Measurements from ENCODE around the gene CELSR1.

DNA sequence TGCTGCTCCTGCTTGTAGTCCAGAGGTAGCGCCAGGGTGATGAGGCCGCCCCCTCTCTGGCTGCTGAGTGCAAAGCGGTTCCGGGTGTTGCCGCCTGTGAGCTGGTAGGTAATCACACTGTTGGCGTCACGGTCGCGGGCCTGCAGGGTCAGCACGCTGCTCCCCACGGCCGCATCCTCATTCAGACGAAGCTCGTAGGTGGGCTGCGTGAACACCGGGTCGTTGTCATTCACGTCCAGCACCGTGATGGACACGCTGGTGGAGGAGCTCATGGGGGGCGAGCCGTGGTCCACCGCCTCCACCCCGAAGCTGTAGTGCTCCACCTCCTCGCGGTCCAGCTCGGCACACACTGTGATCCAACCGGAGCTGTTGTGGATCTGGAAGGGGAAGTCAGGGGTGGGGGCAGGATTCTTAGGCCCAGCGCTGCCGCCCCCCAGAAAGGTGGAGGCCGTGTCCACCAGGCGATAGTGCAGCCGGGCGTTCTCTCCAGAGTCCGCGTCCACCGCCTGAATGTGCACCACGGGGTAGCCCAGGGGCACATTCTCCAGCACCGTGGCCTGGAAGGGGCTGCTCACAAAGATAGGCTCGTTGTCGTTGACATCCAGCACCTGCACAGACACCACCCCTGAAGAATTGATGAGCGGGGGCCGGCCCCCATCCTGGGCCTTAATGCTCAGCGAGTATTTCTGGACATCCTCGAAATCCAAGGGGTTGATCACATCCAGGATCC, 2.4 kb downstream of the CELSR1 start:
- TF ChIP-seq POLR2A (IDR thresholded peaks at IDR 0.05; ENCODE audit: low read length) (no peak), GATA1 (IDR thresholded peaks at IDR 0.05; ENCODE audit: low read depth, low read length) (no peak)

Data from erythroblast (primary cell).